Right atrium auricular region (tissue), 2 donors: Measurements from ENCODE around the gene FRMPD2. TPM values are rescaled to one million over a fixed set of nuclear protein-coding genes. Genes with fewer than 3 reads are reported as not detected.

ENCODE experiments used
- DNase-seq: peaks from one replicate; pipeline ENCODE4 v3.0.0-alpha.2; 2019; ENCODE audit warnings: low spot score
- H3K27ac ChIP-seq, 2 donors: fragments of 200-600 bp; sonication (generic); 1 replicate in 1 of 2; 2 replicates in 1 of 2; pipeline ENCODE4 v1.5.1; 2016 to 2019
- H3K27me3 ChIP-seq, 2 donors: fragments of 200-600 bp; sonication (generic); one replicate each; pipeline versions ENCODE4 v1.5.1 to v1.6.0; 2017 to 2019
- H3K36me3 ChIP-seq: fragments of 200-600 bp; sonication (generic); one replicate; pipeline ENCODE4 v1.5.1; 2016
- H3K4me1 ChIP-seq, 2 donors: fragments of 200-600 bp; sonication (generic); one replicate each; pipeline versions ENCODE4 v1.5.1 to v1.6.0; 2017 to 2019
- H3K4me3 ChIP-seq, 2 donors: fragments of 200-600 bp; sonication (generic); 1 replicate in 1 of 2; 2 replicates in 1 of 2; pipeline ENCODE4 v1.5.1; 2017 to 2019; ENCODE audit warnings: mild to moderate bottlenecking in 1 of 2, moderate library complexity in 1 of 2
- H3K9me3 ChIP-seq, 2 donors: fragments of 200-600 bp; sonication (generic); one replicate each; pipeline ENCODE4 v1.5.1; 2019
- total RNA-seq, 2 donors: library from RNA; depleted of rRNA; stranded (reverse); fragments of >200 nt; gene quantifications; one replicate each; pipeline ENCODE4 v1.1.0, GENCODE V29; 2016
- TF ChIP-seq, protein P1 (sequence below), 2 donors: fragments of 200-600 bp; sonication (generic); IDR thresholded peaks; one replicate each; pipeline ENCODE4 v1.5.1; 2019; ENCODE audit warnings: antibody characterized with exemption in 2 of 2

Gene FRMPD2
- total RNA-seq, 2 donors from 2014 or later = 1.2 to 7.5 TPM

- TF ChIP-seq, protein P1, sequence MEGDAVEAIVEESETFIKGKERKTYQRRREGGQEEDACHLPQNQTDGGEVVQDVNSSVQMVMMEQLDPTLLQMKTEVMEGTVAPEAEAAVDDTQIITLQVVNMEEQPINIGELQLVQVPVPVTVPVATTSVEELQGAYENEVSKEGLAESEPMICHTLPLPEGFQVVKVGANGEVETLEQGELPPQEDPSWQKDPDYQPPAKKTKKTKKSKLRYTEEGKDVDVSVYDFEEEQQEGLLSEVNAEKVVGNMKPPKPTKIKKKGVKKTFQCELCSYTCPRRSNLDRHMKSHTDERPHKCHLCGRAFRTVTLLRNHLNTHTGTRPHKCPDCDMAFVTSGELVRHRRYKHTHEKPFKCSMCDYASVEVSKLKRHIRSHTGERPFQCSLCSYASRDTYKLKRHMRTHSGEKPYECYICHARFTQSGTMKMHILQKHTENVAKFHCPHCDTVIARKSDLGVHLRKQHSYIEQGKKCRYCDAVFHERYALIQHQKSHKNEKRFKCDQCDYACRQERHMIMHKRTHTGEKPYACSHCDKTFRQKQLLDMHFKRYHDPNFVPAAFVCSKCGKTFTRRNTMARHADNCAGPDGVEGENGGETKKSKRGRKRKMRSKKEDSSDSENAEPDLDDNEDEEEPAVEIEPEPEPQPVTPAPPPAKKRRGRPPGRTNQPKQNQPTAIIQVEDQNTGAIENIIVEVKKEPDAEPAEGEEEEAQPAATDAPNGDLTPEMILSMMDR (IDR thresholded peaks at IDR 0.05) = peak in 1 of 2 donors; percentile 47
- Histone ChIP-seq H3K9me3 (no peaks in the 10 kb centered on the region), H3K27me3 (no peaks in the 10 kb centered on the region), H3K36me3 (no peaks in the 10 kb centered on the region), H3K27ac (no peak overlapping the region), H3K4me1 (peaks cover 0 to 33% of the 10 kb centered on the region in 2 donors), H3K4me3 (no peak overlapping the region)
- DNase-seq = no peak
Measured at GRCh38 chr10:48309711-48310226, 35.3 kb upstream of the FRMPD2 start.

DNA sequence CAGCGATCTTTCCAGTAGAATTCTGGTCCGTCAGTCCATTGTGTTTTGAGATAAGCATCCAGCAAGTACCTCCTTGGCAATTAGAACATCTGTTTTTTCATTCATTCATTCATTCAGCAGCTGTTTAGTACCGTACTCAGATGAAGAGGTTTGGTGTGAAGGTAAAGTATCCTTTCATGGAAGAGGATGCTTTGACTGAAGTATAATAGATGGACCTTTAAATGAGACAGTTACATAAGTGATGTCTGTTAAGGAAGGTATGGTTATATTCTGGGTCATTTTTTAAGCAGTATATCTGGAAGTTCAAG is 33.2 kb upstream of the FRMPD2 start:
- no peak for DNase-seq
- peak overlapping the region; percentile 97 to 98 for H3K27ac ChIP-seq
- peak overlapping the region; percentile 89 to 93 for H3K4me3 ChIP-seq
- peaks cover 0 to 33% of the 10 kb centered on the region in 2 donors for H3K4me1 ChIP-seq
- TF ChIP-seq, protein P1 (IDR thresholded peaks at IDR 0.05) = no peak
- no peaks in the 10 kb centered on the region for H3K27me3 ChIP-seq
- no peaks in the 10 kb centered on the region for H3K36me3 ChIP-seq
- H3K9me3 ChIP-seq = no peaks in the 10 kb centered on the region

DNA sequence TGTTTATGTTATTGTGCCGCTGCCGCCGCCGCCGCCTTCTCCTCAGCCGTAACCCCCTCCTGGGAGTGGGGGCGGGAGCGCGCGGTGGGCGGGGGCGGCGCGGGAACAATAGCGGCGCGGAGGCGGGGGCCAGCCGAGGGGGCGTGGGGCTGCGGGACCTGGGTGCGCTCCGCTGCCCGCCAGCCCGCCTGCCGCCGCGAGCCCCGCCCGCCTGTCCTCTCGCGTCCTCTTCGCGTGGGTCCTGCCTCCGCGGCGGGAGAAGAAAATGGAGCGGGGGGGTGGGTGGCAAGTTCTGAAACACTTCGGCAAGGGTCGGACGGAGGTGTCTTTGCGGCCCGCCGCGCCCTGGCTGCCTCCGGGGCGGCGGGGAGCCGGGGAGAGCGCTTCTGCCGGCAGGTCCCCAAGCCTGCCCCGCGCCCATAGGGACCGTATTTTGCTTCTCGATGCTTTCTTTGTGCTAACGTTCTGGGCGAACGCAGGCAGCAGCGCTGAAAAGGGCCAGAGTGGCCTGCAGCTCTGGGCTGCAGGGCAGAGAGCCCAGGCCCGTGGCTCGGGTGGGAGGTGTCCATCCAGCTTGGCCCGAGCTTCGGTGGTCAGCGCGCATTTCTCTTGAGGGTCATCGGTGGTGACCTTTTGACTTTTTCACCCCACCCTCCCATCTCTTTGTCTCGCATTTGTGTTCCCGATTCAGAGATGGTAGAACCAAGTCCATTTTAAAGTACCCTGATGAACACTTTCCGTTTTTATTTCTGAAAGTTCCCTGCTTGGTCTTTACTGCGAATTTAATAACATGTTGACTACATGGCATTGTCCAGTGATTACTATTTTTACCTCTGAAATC is 32.6 kb upstream of the FRMPD2 start:
- Histone ChIP-seq H3K4me1 (peaks cover 0 to 33% of the 10 kb centered on the region in 2 donors), H3K9me3 (no peaks in the 10 kb centered on the region)
- TF ChIP-seq, protein P1 (IDR thresholded peaks at IDR 0.05) = no peak

GRCh38 chr10:48306265-48306869 is 31.9 kb upstream of the FRMPD2 start, which contains the start of gene MAPK8:
MAPK8 (plus strand) TSS chr10:48306677; CDS start chr10:48401661, 94,984 bp downstream.
- peak; percentile 88 for DNase-seq
- Histone ChIP-seq H3K4me1 (peaks cover 0 to 33% of the 10 kb centered on the region in 2 donors), H3K27me3 (no peaks in the 10 kb centered on the region), H3K9me3 (no peaks in the 10 kb centered on the region), H3K27ac (peak within 1 kb of the TSS; percentile 97 to 98), H3K4me3 (peak within 1 kb of the TSS; percentile 89 to 93), H3K36me3 (no peaks in the 10 kb centered on the region)
- TF ChIP-seq, protein P1 (IDR thresholded peaks at IDR 0.05) = no peak

More for the DNA sequence above, 32.6 kb upstream of the FRMPD2 start:
- peak overlapping the region; percentile 89 to 93 for H3K4me3 ChIP-seq
- no peaks in the 10 kb centered on the region for H3K36me3 ChIP-seq
- DNase-seq = peak; percentile 66
- H3K27me3 ChIP-seq = no peaks in the 10 kb centered on the region
- peak overlapping the region; percentile 97 to 98 for H3K27ac ChIP-seq

- Histone ChIP-seq H3K4me3 (peak overlapping the region; percentile 89 to 93), H3K9me3 (no peaks in the 10 kb centered on the region), H3K27ac (peak overlapping the region; percentile 97 to 98), H3K27me3 (no peaks in the 10 kb centered on the region), H3K4me1 (peaks cover 0 to 33% of the 10 kb centered on the region in 2 donors), H3K36me3 (no peaks in the 10 kb centered on the region)
- TF ChIP-seq, protein P1 (IDR thresholded peaks at IDR 0.05) = no peak
- DNase-seq = no peak
Measured at GRCh38 chr10:48305905-48306264, 31.4 kb upstream of the FRMPD2 start.
